NCI-H345 treated with DMSO at 0.1 percent for 48 hours (cell line): ENCODE measurements around the gene HASPIN.

Source experiments
- DNase-seq: peaks from one replicate; lab custom pipeline; 2025; ENCODE audit not compliant: unreplicated experiment; lab: John Stamatoyannopoulos, UW

The HASPIN gene

GRCh38 chr17:3723556-3724377 is at the start of gene HASPIN:
TSS of gene HASPIN (plus strand) at chr17:3723903. CDS start at chr17:3723936, 33 bp downstream.
- DNase-seq: peak; percentile 51

GRCh38 chr17:3675886-3676285 is 47.8 kb upstream of the HASPIN start:
- no peak for DNase-seq

GRCh38 chr17:3678095-3678820 is 45.4 kb upstream of the HASPIN start:
- DNase-seq: no peak

GRCh38 chr17:3678821-3679530 is 44.7 kb upstream of the HASPIN start:
- no peak for DNase-seq

GRCh38 chr17:3679531-3680126 is 44.1 kb upstream of the HASPIN start:
- no peak for DNase-seq

- no peak for DNase-seq
Measured at GRCh38 chr17:3681057-3681456, 42.6 kb upstream of the HASPIN start.

GRCh38 chr17:3681565-3681964 is 42.1 kb upstream of the HASPIN start:
- DNase-seq: no peak

GRCh38 chr17:3682033-3682432 is 41.7 kb upstream of the HASPIN start:
- no peak for DNase-seq

GRCh38 chr17:3683054-3683511 is 40.6 kb upstream of the HASPIN start:
- DNase-seq: no peak

- DNase-seq: no peak
Measured at GRCh38 chr17:3685174-3685573, 38.5 kb upstream of the HASPIN start.

- no peak for DNase-seq
Measured at GRCh38 chr17:3688027-3688553, 35.6 kb upstream of the HASPIN start.

- DNase-seq: no peak
Measured at GRCh38 chr17:3688852-3689261, 34.8 kb upstream of the HASPIN start.

GRCh38 chr17:3689262-3690093 is 34.2 kb upstream of the HASPIN start:
- no peak for DNase-seq

- DNase-seq: no peak
Measured at GRCh38 chr17:3690094-3690715, 33.5 kb upstream of the HASPIN start.

GRCh38 chr17:3691617-3692067 is 32.1 kb upstream of the HASPIN start:
- DNase-seq: no peak

- DNase-seq: no peak
Measured at GRCh38 chr17:3692346-3692745, 31.4 kb upstream of the HASPIN start.

GRCh38 chr17:3693141-3693540 is 30.6 kb upstream of the HASPIN start:
- DNase-seq: no peak

GRCh38 chr17:3693829-3694231 is 29.9 kb upstream of the HASPIN start:
- no peak for DNase-seq

- no peak for DNase-seq
Measured at GRCh38 chr17:3695129-3695722, 28.5 kb upstream of the HASPIN start.
